GM21381 (cell line): ENCODE data around the gene DRC3.
"Not testable (repeated sequence)": the region's sequence is repeated elsewhere in the genome, so short reads cannot be mapped to it uniquely, and the experiment has no call there.

ENCODE experiments used
- ATAC-seq: cut with Tn5 transposase; IDR thresholded peaks from one replicate; pipeline ENCODE4 v1.9.1; 2021; ENCODE audit warnings: mild to moderate bottlenecking, moderate library complexity; ENCODE audit not compliant: unreplicated experiment

The DRC3 gene, protein sequence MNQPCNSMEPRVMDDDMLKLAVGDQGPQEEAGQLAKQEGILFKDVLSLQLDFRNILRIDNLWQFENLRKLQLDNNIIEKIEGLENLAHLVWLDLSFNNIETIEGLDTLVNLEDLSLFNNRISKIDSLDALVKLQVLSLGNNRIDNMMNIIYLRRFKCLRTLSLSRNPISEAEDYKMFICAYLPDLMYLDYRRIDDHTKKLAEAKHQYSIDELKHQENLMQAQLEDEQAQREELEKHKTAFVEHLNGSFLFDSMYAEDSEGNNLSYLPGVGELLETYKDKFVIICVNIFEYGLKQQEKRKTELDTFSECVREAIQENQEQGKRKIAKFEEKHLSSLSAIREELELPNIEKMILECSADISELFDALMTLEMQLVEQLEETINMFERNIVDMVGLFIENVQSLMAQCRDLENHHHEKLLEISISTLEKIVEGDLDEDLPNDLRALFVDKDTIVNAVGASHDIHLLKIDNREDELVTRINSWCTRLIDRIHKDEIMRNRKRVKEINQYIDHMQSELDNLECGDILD

GRCh38 chr17:17972126-17972951, at the start of gene DRC3, which contains the start of gene TOM1L2:
Gene DRC3, plus strand, starts transcription at chr17:17972862. Its CDS starts 4,737 bp downstream, at chr17:17977599.
Gene TOM1L2, minus strand, starts transcription at chr17:17972400. Its CDS starts 87 bp downstream, at chr17:17972313.
- peak; percentile 91 for ATAC-seq

- ATAC-seq: no peak
Measured at GRCh38 chr17:17924131-17924856, 48.4 kb upstream of the DRC3 start.

DNA sequence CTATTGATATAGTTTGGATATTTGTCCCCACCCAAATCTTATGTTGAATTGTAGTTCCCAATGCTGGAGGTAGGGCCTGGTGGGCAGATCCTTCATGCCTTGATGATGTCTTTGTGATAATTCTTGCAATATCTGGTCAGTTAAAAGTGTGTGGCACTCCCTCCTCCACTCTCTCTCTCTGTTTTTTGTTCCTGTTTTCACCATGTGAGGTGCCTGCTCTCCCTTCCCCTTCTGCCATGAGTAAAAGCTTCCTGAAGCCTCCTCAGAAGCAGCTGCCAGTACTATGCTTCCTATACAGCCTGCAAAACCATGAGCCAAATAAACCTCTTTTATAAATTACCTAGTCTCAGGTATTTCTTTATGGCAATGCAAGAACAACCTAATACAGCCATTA, 47.8 kb upstream of the DRC3 start:
- ATAC-seq: no peak

DNA sequence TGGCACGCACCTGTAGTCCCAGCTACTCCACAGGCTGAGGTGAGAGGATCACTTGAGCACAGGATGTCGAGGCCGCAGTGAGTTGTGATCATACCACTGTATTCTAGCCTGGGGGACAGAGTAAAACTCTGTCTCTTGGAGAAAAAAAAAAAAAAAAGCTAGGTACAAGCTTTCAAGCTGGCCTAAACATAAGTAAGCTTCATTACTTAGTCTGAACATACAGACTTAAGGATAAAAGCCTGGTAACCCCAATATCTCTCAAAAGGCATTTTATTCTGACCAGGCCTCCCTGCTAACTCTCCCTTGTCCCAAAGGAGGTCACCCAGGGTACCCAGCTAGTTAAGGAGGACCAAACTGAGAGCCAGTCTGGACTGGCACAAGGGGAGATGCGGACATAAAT, 46.6 kb upstream of the DRC3 start:
- no peak for ATAC-seq

DNA sequence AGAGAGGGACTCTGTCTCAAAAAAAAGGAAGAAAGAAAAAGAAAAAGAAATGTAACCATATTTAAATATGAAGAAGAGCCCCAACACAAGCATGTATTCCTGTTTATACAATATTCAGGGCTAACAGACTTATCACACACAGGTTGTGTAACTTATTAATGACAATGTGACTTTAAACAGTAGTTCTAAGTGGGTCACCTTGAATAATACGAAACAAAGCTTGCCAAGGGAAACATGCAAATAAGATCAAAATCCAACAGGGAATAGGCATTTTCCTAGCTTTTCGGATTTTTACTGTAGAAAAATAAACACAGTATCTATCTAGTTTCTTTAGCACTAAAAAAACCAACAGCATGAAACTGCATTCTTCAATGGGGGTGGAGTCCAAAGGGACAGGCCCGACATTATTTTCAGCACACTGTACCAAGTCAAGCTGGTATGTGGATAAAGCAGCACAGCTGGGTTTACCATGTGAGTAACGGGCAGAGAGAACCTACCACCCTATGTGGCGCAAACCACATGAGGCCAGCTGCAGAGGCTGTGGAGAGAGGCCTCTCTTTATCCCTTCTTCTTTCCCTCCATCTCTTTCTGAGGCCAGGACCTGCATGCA, 45.7 kb upstream of the DRC3 start:
- ATAC-seq: no peak

GRCh38 chr17:17928398-17929287, 44.0 kb upstream of the DRC3 start:
- no peak for ATAC-seq

GRCh38 chr17:17929655-17930380, 42.8 kb upstream of the DRC3 start:
- ATAC-seq: no peak

GRCh38 chr17:17930674-17931073, 42.0 kb upstream of the DRC3 start:
- ATAC-seq: no peak

GRCh38 chr17:17931159-17931558, 41.5 kb upstream of the DRC3 start:
- no peak for ATAC-seq

DNA sequence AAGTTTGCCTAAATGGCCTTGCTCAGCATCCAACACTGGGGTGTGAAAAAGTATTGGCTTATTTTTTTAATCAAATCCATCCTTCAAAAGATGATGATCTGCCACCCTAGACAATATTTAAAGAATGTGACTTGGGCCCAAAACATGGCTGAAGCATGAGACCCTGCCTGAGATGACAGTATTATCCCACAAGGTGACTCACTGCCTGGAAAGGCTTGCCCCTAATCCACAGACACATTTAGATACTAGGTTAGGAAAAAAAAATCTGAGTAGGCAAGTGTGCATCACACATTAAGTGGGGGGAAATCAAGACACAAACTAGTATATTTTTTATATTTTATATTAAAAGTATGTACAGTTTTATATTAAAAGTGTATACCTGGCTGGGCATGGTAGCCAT, 38.9 kb upstream of the DRC3 start:
- no peak for ATAC-seq

GRCh38 chr17:17934214-17934613, 38.4 kb upstream of the DRC3 start:
- no peak for ATAC-seq

GRCh38 chr17:17934806-17935205, 37.9 kb upstream of the DRC3 start:
- ATAC-seq: no peak

- ATAC-seq: no peak
Measured at GRCh38 chr17:17935321-17936271, 37.1 kb upstream of the DRC3 start.

DNA sequence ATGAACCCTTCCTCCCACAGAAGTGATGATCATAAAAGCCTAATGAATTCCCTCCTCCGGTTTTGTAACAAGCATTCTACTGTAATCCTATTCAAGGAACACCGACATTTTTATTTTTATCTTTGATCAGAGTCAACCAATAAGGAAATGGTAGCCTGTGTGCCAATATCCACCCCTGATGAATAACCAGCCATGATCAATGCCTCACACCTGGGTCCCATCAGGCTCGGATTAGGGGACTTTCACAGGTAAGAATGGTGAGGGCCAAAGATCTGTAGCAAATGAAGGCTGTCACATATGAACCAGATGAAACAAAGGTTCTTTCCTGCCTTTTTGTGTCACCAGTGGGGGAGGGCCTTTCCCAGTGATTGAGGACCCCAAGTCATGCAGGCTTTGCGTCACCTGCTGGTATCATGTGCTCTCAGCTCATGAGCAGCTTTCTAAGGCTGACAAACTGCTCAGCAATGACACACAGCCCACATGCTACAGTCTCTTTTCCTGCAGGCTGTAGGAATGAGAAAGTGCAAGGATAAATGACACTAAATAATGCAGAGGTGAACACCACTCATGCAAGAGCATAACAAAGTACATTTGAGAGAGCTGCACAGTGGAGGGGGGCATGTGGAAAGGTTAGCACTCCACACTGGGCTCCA, 35.3 kb upstream of the DRC3 start:
- no peak for ATAC-seq

GRCh38 chr17:17937958-17938357, 34.7 kb upstream of the DRC3 start:
- no peak for ATAC-seq

DNA sequence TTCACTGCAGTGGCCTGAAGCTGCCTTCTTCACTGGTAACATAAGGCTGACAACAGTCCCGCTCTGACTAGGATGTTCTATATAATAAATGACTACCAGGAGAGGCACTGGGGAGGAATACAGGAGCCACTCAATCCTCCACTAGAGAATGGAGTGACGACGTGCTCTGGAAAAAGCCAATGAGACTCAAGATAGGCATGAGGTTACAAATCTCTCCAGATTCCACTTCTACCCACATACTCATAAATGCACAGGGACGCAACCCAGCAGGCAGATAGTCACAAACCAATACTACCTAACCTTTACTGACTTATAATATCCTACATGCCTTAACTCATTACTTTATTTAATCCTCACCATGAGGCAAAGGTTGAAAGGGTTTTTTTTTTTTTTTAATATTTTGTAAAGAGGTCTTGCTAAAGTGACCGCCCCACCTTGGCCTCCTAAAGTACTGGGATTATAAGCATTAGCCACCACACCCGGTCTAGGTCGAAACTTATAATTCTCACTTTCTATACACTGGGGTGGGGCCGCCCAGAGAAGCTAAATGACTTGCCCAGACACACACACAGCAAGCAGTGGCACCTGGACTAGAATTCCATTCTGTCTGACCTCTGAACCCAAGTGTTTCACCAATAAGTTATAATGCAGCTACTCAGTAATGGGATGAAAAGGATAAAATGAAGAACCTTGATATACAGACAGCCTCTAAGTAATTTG, 34.1 kb upstream of the DRC3 start:
- no peak for ATAC-seq

- ATAC-seq: not testable (repeated sequence)
Measured at GRCh38 chr17:17939941-17940340, 32.7 kb upstream of the DRC3 start.
